ENCODE measurements around the gene NHS. TPM values are rescaled to one million over a fixed set of nuclear protein-coding genes. Genes with fewer than 3 reads are reported as not detected.

Gene NHS
- total and polyA plus RNA-seq, 11 donors = 0.22 to 3.4 (median 1.1) TPM

- 84 to 95% (median 92%) methylated on average over 8 of the region's 8 CpGs for WGBS, 4 donors
- Histone ChIP-seq H3K4me1 (peaks cover 0 to 17% (median 6%) of the 10 kb centered on the region in 12 donors), H3K36me3 (no peaks in the 10 kb centered on the region), H3K9me3 (no peaks in the 10 kb centered on the region), H3K4me3 (no peak overlapping the region), H3K27me3 (peaks cover 0 to 4% (median 0%) of the 10 kb centered on the region in 9 donors), H3K27ac (no peak overlapping the region)
- intact Hi-C loops (cut with DNase I) = loop anchor here in 3 of 10 donors (5.0 to 10.0 kb wide), 2 partner anchors 66 to 151 kb away; partner anchors contain the start of gene NHS (in 2 of the 3)
- TF ChIP-seq POLR2A (IDR thresholded peaks at IDR 0.05) = no peak
- TF ChIP-seq, protein P1, sequence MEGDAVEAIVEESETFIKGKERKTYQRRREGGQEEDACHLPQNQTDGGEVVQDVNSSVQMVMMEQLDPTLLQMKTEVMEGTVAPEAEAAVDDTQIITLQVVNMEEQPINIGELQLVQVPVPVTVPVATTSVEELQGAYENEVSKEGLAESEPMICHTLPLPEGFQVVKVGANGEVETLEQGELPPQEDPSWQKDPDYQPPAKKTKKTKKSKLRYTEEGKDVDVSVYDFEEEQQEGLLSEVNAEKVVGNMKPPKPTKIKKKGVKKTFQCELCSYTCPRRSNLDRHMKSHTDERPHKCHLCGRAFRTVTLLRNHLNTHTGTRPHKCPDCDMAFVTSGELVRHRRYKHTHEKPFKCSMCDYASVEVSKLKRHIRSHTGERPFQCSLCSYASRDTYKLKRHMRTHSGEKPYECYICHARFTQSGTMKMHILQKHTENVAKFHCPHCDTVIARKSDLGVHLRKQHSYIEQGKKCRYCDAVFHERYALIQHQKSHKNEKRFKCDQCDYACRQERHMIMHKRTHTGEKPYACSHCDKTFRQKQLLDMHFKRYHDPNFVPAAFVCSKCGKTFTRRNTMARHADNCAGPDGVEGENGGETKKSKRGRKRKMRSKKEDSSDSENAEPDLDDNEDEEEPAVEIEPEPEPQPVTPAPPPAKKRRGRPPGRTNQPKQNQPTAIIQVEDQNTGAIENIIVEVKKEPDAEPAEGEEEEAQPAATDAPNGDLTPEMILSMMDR (IDR thresholded peaks at IDR 0.05) = no peak
- ATAC-seq (no peak), DNase-seq (no peak)
Observed at GRCh38 chrX:17525762-17526555, 151.0 kb downstream of the NHS start.

GRCh38 chrX:17527135-17527701 is 152.2 kb downstream of the NHS start:
- H3K9me3 ChIP-seq = no peaks in the 10 kb centered on the region
- peak overlapping the region in 10 of 12 donors; percentile 10 to 84 (median 40) for H3K27ac ChIP-seq
- peak; percentile 64 to 92 (median 88) for ATAC-seq
- H3K4me3 ChIP-seq = peak overlapping the region in 1 of 12 donors; percentile 20
- intact Hi-C loops (cut with DNase I) = loop anchor here in 3 of 10 donors (5.0 to 10.0 kb wide), 2 partner anchors 65 to 152 kb away; partner anchors contain the start of gene NHS (in 2 of the 3)
- H3K4me1 ChIP-seq = peaks cover 0 to 17% (median 6%) of the 10 kb centered on the region in 12 donors
- 28 to 50% (median 39%) methylated on average over 5 of the region's 5 CpGs for WGBS, 4 donors
- DNase-seq = peak; percentile 43 to 72 (median 59)
- H3K27me3 ChIP-seq = peaks cover 0 to 4% (median 0%) of the 10 kb centered on the region in 9 donors
- no peaks in the 10 kb centered on the region for H3K36me3 ChIP-seq
- no peak for TF ChIP-seq POLR2A (IDR thresholded peaks at IDR 0.05)
- TF ChIP-seq, protein P1 (IDR thresholded peaks at IDR 0.05) = peak in 1 of 12 donors; percentile 9

GRCh38 chrX:17527922-17528321 is 152.9 kb downstream of the NHS start:
- H3K4me3 ChIP-seq = no peak overlapping the region
- peaks cover 0 to 2% (median 0%) of the 10 kb centered on the region in 9 donors for H3K27me3 ChIP-seq
- peak overlapping the region in 10 of 12 donors; percentile 10 to 84 (median 40) for H3K27ac ChIP-seq
- ATAC-seq = peak in 2 of 4 donors; percentile 36 to 40
- H3K9me3 ChIP-seq = no peaks in the 10 kb centered on the region
- intact Hi-C loops (cut with DNase I) = loop anchor here in 3 of 10 donors (5.0 to 10.0 kb wide), 2 partner anchors 64 to 153 kb away; partner anchors contain the start of gene NHS (in 2 of the 3)
- peaks cover 0 to 17% (median 6%) of the 10 kb centered on the region in 12 donors for H3K4me1 ChIP-seq
- no peak for DNase-seq
- no peaks in the 10 kb centered on the region for H3K36me3 ChIP-seq
- 63 to 78% (median 74%) methylated on average over 1 of the region's 1 CpG for WGBS, 4 donors
- no peak for TF ChIP-seq POLR2A (IDR thresholded peaks at IDR 0.05)
- TF ChIP-seq, protein P1 (IDR thresholded peaks at IDR 0.05) = no peak
